Esophagus mucosa (tissue), 1 donor: ENCODE measurements around the gene CACNA1S. TPM values are rescaled to one million over a fixed set of nuclear protein-coding genes. Genes with fewer than 3 reads are reported as not detected.

Experiments used
- ATAC-seq: fragments of 200-7000 bp; cut with Tn5 transposase; one replicate; pipeline ENCODE4 v1.9.1; 2020
- total RNA-seq: library from RNA; stranded (reverse); gene quantifications from one replicate; pipeline ENCODE4 v1.2.4, GENCODE V29; 2023
- donor health status: DM: yes; HTN: yes; CAD: no.

CACNA1S gene
- total RNA-seq, 1 donor from 2014 or later, result not detected

- no peak for ATAC-seq
Observed at GRCh38 chr1:201092738-201093137, 19.5 kb downstream of the CACNA1S start.

GRCh38 chr1:201091256-201091655 is 21.0 kb downstream of the CACNA1S start:
- no peak for ATAC-seq

GRCh38 chr1:201090541-201090940 is 21.7 kb downstream of the CACNA1S start:
- no peak for ATAC-seq

GRCh38 chr1:201089596-201089995 is 22.6 kb downstream of the CACNA1S start:
- ATAC-seq, result no peak

- peak; percentile 35 for ATAC-seq
Observed at GRCh38 chr1:201088901-201089525, 23.2 kb downstream of the CACNA1S start.

- no peak for ATAC-seq
Observed at GRCh38 chr1:201088395-201088794, 23.8 kb downstream of the CACNA1S start.

- ATAC-seq, result peak; percentile 72
Observed at GRCh38 chr1:201085902-201086735, 26.1 kb downstream of the CACNA1S start.

- ATAC-seq, result no peak
Observed at GRCh38 chr1:201084295-201084694, 27.9 kb downstream of the CACNA1S start.

- ATAC-seq, result no peak
Observed at GRCh38 chr1:201083741-201084140, 28.5 kb downstream of the CACNA1S start.

- no peak for ATAC-seq
Observed at GRCh38 chr1:201080135-201080534, 32.1 kb downstream of the CACNA1S start.

- ATAC-seq, result no peak
Observed at GRCh38 chr1:201077736-201078135, 34.5 kb downstream of the CACNA1S start.

- no peak for ATAC-seq
Observed at GRCh38 chr1:201077116-201077515, 35.1 kb downstream of the CACNA1S start.

- no peak for ATAC-seq
Observed at GRCh38 chr1:201076092-201076491, 36.1 kb downstream of the CACNA1S start.

GRCh38 chr1:201074018-201074417 is 38.2 kb downstream of the CACNA1S start:
- no peak for ATAC-seq

- ATAC-seq, result no peak
Observed at GRCh38 chr1:201072922-201073321, 39.3 kb downstream of the CACNA1S start.

GRCh38 chr1:201072149-201072548 is 40.1 kb downstream of the CACNA1S start:
- ATAC-seq, result peak; percentile 80

GRCh38 chr1:201069636-201070035 is 42.6 kb downstream of the CACNA1S start:
- ATAC-seq, result no peak

- ATAC-seq, result no peak
Observed at GRCh38 chr1:201068976-201069375, 43.2 kb downstream of the CACNA1S start.

- ATAC-seq, result no peak
Observed at GRCh38 chr1:201066986-201067385, 45.2 kb downstream of the CACNA1S start.

- ATAC-seq, result no peak
Observed at GRCh38 chr1:201065686-201066085, 46.5 kb downstream of the CACNA1S start.

- no peak for ATAC-seq
Observed at GRCh38 chr1:201064806-201065205, 47.4 kb downstream of the CACNA1S start.

GRCh38 chr1:201063145-201063544 is 49.1 kb downstream of the CACNA1S start:
- no peak for ATAC-seq

GRCh38 chr1:201062511-201063091 is 49.6 kb downstream of the CACNA1S start:
- no peak for ATAC-seq

- no peak for ATAC-seq
Observed at GRCh38 chr1:201061886-201062285, 50.3 kb downstream of the CACNA1S start.
